DND-41 (cell line): ENCODE data around the gene TFIP11.
A peak's percentile ranks its signal among the peaks of the same experiment; 100 is the strongest.

Experiments used
- ATAC-seq: fragments of 200-7000 bp; cut with Tn5 transposase; 3 replicates; pipeline ENCODE4 v1.9.1; 2021; ENCODE audit warnings: low read depth; ENCODE audit not compliant: insufficient read depth
- DNase-seq: peaks from one replicate; pipeline ENCODE4 v3.0.0-alpha.2; 2020
- H2AFZ ChIP-seq: 2 replicates; pipeline ENCODE4 v1.6.0; 2012; ENCODE audit warnings: low read depth, low read length
- H3K27ac ChIP-seq: 2 replicates; pipeline ENCODE4 v1.5.1; 2012; ENCODE audit warnings: low read length, inconsistent platforms
- H3K27me3 ChIP-seq: fragments of 200-600 bp; sonication (generic); 2 replicates; pipeline ENCODE4 v1.6.0; 2012; ENCODE audit warnings: low read length, mild to moderate bottlenecking, inconsistent platforms; ENCODE audit not compliant: insufficient read depth, poor library complexity
- H3K36me3 ChIP-seq: 2 replicates; pipeline ENCODE4 v1.5.1; 2012; ENCODE audit warnings: low read length, inconsistent platforms; ENCODE audit not compliant: insufficient read depth
- H3K4me1 ChIP-seq: 2 replicates; pipeline ENCODE4 v1.5.1; 2012; ENCODE audit warnings: mild to moderate bottlenecking, low read length; ENCODE audit not compliant: insufficient read depth
- H3K4me2 ChIP-seq: 2 replicates; pipeline ENCODE4 v1.6.0; 2012; ENCODE audit warnings: mild to moderate bottlenecking, moderate library complexity, low read length, inconsistent platforms; ENCODE audit not compliant: insufficient read depth
- H3K4me3 ChIP-seq, 2 experiments: fragments of 200-600 bp in 1 of 2; shearing (Covaris generic) in 1 of 2; 2 replicates each; pipeline ENCODE4 v1.5.1; 2012 to 2016; ENCODE audit warnings: inconsistent platforms in 2 of 2, low read length in 2 of 2, mild to moderate bottlenecking in 2 of 2, low read depth in 1 of 2, moderate library complexity in 1 of 2
- H3K79me2 ChIP-seq: 2 replicates; pipeline ENCODE4 v1.6.0; 2012; ENCODE audit warnings: low read length, inconsistent platforms; ENCODE audit not compliant: insufficient read depth
- H3K9ac ChIP-seq: 2 replicates; pipeline ENCODE4 v1.6.0; 2012; ENCODE audit warnings: low read depth, mild to moderate bottlenecking, inconsistent platforms, low read length, moderate library complexity
- H3K9me3 ChIP-seq: 2 replicates; pipeline ENCODE4 v1.5.1; 2012; ENCODE audit warnings: low read length, moderate library complexity, mild to moderate bottlenecking, inconsistent platforms; ENCODE audit not compliant: insufficient read depth, severe bottlenecking
- H4K20me1 ChIP-seq: 2 replicates; pipeline ENCODE4 v1.6.0; 2012; ENCODE audit warnings: low read length; ENCODE audit not compliant: insufficient read depth
- CTCF ChIP-seq: IDR thresholded peaks from 2 replicates; pipeline ENCODE4 v1.5.1; 2012; ENCODE audit warnings: borderline replicate concordance, low read length, moderate library complexity, mild to moderate bottlenecking; ENCODE audit not compliant: poor library complexity, severe bottlenecking; ENCODE audit errors: extremely low read depth
- EZH2 ChIP-seq: IDR thresholded peaks from 3 replicates; pipeline ENCODE4 v1.6.1; 2012; ENCODE audit warnings: borderline replicate concordance, low read depth, mild to moderate bottlenecking, moderate library complexity, low read length, inconsistent platforms; ENCODE audit not compliant: severe bottlenecking

Gene TFIP11

GRCh38 chr22:26503758-26504157, 8.5 kb downstream of the TFIP11 start:
- peaks cover 86% of the 10 kb centered on the region for H3K36me3 ChIP-seq
- H3K4me3 ChIP-seq, result peak overlapping the region in 1 of 2 experiments; percentile 10; a peak in 2 of 4 replicates
- ATAC-seq, result no peak
- no peaks in the 10 kb centered on the region for H3K9me3 ChIP-seq
- peak overlapping the region; percentile 42; the same call in 1 of the 2 replicates for H2AFZ ChIP-seq
- peak overlapping the region; percentile 88 for H3K27ac ChIP-seq
- 0 out of 2 replicates have a peak, but pooled peaks cover 3% of the 10 kb centered on the region for H3K79me2 ChIP-seq
- H3K27me3 ChIP-seq, result no peaks in the 10 kb centered on the region
- H3K4me2 ChIP-seq, result peak overlapping the region; percentile 48
- no peaks in the 10 kb centered on the region for H4K20me1 ChIP-seq
- H3K9ac ChIP-seq, result peak overlapping the region; percentile 34
- TF ChIP-seq CTCF (no peak), EZH2 (no peak)
- peaks cover 37% of the 10 kb centered on the region for H3K4me1 ChIP-seq
- no peak for DNase-seq

- Histone ChIP-seq H3K36me3 (peaks cover 85% of the 10 kb centered on the region), H3K27ac (peak overlapping the region; percentile 88)
Observed at GRCh38 chr22:26502688-26503561, 9.3 kb downstream of the TFIP11 start.

GRCh38 chr22:26501996-26502395, 10.3 kb downstream of the TFIP11 start:
- H3K9ac ChIP-seq, result no peak overlapping the region
- peaks cover 4% of the 10 kb centered on the region; the same call in 1 of the 2 replicates for H4K20me1 ChIP-seq
- ATAC-seq, result no peak
- H3K4me2 ChIP-seq, result no peak overlapping the region
- H3K36me3 ChIP-seq, result peaks cover 88% of the 10 kb centered on the region
- H3K4me3 ChIP-seq, result no peak overlapping the region
- no peak for TF ChIP-seq EZH2
- TF ChIP-seq CTCF, result no peak
- peaks cover 37% of the 10 kb centered on the region for H3K4me1 ChIP-seq
- no peak overlapping the region for H3K27ac ChIP-seq
- no peak for DNase-seq
- 0 out of 2 replicates have a peak, but pooled peaks cover 3% of the 10 kb centered on the region for H3K79me2 ChIP-seq
- H3K9me3 ChIP-seq, result no peaks in the 10 kb centered on the region
- no peak overlapping the region for H2AFZ ChIP-seq
- no peaks in the 10 kb centered on the region for H3K27me3 ChIP-seq

More at GRCh38 chr22:26502688-26503561, 9.3 kb downstream of the TFIP11 start:
- ATAC-seq (peak; percentile 99), DNase-seq (peak; percentile 94)
- TF ChIP-seq CTCF, result peak; percentile 95
- TF ChIP-seq EZH2, result no peak
- H4K20me1 ChIP-seq, result no peaks in the 10 kb centered on the region
- peak overlapping the region; percentile 48 for H3K4me2 ChIP-seq
- 0 out of 2 replicates have a peak, but pooled peaks cover 3% of the 10 kb centered on the region for H3K79me2 ChIP-seq
- no peaks in the 10 kb centered on the region for H3K9me3 ChIP-seq
- H3K9ac ChIP-seq, result peak overlapping the region; percentile 34
- peaks cover 37% of the 10 kb centered on the region for H3K4me1 ChIP-seq
- H3K4me3 ChIP-seq, result peak overlapping the region in 1 of 2 experiments; percentile 10; a peak in 2 of 4 replicates
- H2AFZ ChIP-seq, result peak overlapping the region; percentile 42
- no peaks in the 10 kb centered on the region for H3K27me3 ChIP-seq
